CD4-positive, alpha-beta T cell treated with Interleukin-21 for 1 hour (primary cell): Measurements from ENCODE around the gene TMBIM4.
"Not testable (repeated sequence)": the region's sequence is repeated elsewhere in the genome, so short reads cannot be mapped to it uniquely, and the experiment has no call there.

Experiments
- DNase-seq: peaks from one replicate; pipeline ENCODE4 v3.0.0-alpha.2; 2020

TMBIM4 gene

GRCh38 chr12:66182956-66183355 lies 13.2 kb upstream of the TMBIM4 start:
- DNase-seq: no peak

- DNase-seq: no peak
Measured at GRCh38 chr12:66176105-66176900, 6.5 kb upstream of the TMBIM4 start.

- DNase-seq: not testable (repeated sequence)
Measured at GRCh38 chr12:66174391-66175325, 4.9 kb upstream of the TMBIM4 start.

GRCh38 chr12:66170606-66171005 lies 810 bp upstream of the TMBIM4 start:
- no peak for DNase-seq

GRCh38 chr12:66168410-66168809 lies 1.4 kb downstream of the TMBIM4 start:
- no peak for DNase-seq

GRCh38 chr12:66166561-66166960 lies 3.2 kb downstream of the TMBIM4 start:
- DNase-seq: no peak

GRCh38 chr12:66165141-66165540 lies 4.7 kb downstream of the TMBIM4 start:
- DNase-seq: no peak

GRCh38 chr12:66164349-66164821 lies 5.4 kb downstream of the TMBIM4 start:
- no peak for DNase-seq

- DNase-seq: no peak
Measured at GRCh38 chr12:66163289-66163688, 6.5 kb downstream of the TMBIM4 start.

- DNase-seq: no peak
Measured at GRCh38 chr12:66162701-66163100, 7.1 kb downstream of the TMBIM4 start.

GRCh38 chr12:66160704-66161103 lies 9.1 kb downstream of the TMBIM4 start:
- no peak for DNase-seq

- DNase-seq: no peak
Measured at GRCh38 chr12:66159123-66159522, 10.7 kb downstream of the TMBIM4 start.

- DNase-seq: no peak
Measured at GRCh38 chr12:66156654-66157053, 13.1 kb downstream of the TMBIM4 start.

- DNase-seq: no peak
Measured at GRCh38 chr12:66154776-66155175, 15.0 kb downstream of the TMBIM4 start.

GRCh38 chr12:66152732-66153131 lies 17.1 kb downstream of the TMBIM4 start:
- DNase-seq: no peak

- no peak for DNase-seq
Measured at GRCh38 chr12:66149702-66150398, 19.9 kb downstream of the TMBIM4 start.

GRCh38 chr12:66144791-66145754 lies 24.7 kb downstream of the TMBIM4 start:
- DNase-seq: no peak

- DNase-seq: no peak
Measured at GRCh38 chr12:66143868-66144267, 25.9 kb downstream of the TMBIM4 start.

GRCh38 chr12:66142826-66143225 lies 27.0 kb downstream of the TMBIM4 start:
- DNase-seq: no peak

- DNase-seq: no peak
Measured at GRCh38 chr12:66141299-66141698, 28.5 kb downstream of the TMBIM4 start.

GRCh38 chr12:66140731-66141130 lies 29.1 kb downstream of the TMBIM4 start:
- no peak for DNase-seq

- DNase-seq: no peak
Measured at GRCh38 chr12:66139328-66139727, 30.5 kb downstream of the TMBIM4 start.
